ENCODE results near the gene LRRC23.

LRRC23 gene

DNA sequence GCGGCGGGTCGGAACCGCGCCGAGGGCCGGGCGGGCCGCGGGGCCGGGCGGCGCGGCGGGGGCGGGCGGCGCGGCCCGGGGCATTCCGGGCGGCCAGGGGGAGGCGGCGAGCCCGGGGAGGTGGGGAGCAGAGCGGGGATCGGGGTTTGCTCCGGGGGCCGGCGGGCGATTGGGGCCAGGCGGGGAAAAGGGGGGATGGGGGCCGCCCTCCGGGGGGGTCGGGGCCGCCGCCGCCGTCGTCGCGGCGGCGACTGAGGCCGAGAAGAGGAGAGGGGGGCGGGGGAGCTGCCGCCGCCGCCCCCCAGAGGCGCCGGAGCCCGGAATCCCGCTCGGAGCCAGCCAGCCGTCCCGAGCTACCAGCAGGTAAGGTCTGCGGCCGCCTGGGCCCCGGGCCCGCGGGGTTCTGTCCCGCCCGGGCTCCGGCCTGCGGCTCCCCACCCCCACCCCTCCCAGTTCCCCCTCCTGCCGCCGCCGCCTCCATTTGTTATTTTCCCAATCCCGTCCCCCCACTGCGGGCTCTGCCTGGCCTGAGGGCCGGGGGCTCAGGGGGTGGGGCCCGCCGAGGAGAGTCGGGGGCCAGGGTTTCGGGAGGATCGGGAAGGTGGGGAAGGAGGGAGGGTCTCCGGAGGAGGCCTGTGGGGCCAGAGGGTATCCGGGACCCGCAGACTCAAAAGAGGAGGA, 23.5 kb downstream of the LRRC23 start:
- Histone ChIP-seq H3K27ac (ENCODE audit: low read depth, low read length) (peak overlapping the region; percentile 99), H3K4me3 (ENCODE audit: low read length) (peak overlapping the region; percentile 86), H3K4me1 (ENCODE audit: control insufficient read depth, insufficient read depth, low read length) (peaks cover 49% of the 10 kb centered on the region), H3K27me3 (ENCODE audit: control insufficient read depth, insufficient read depth, low read length) (no peaks in the 10 kb centered on the region), H3K9ac (ENCODE audit: low read length) (peak overlapping the region; percentile 80), H3K36me3 (ENCODE audit: control insufficient read depth, insufficient read depth, low read length) (no peaks in the 10 kb centered on the region)

DNA sequence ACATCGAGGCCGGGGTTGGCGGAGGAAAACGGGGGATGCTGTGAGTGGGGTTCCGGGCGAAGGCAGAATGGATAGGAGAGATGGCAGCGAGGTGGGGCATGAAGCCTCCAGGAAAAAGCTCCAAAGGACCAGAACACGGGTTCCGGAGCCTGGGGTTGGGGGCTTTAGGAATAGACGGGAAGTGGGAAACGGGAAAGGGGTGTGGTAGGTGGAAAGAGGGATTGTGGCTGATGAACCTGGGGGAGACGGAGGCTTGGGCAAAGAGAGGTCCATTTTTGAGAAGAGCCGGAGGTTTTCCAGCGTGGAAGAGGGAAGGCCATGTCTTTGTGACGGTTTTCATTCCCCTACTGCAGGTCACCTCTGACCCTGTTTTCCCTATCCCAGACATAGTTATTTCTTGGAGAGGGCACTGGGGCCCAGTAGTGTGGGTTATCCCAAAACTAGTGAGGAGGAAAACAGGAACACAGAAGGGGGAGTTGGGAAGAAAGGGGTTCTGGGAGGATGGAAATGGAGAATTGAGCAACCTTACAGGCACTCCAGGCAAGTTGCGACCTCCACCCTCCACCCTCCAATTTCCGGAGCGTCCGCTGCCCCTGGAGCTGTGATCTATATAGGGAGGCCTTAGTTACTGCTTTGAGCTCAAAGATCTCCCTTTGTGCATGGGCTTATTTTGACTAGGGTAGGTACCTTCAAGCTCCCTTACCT, 24.2 kb downstream of the LRRC23 start:
- H3K36me3 ChIP-seq (ENCODE audit: control insufficient read depth, insufficient read depth, low read length): no peaks in the 10 kb centered on the region
- peak overlapping the region; percentile 80 for H3K9ac ChIP-seq (ENCODE audit: low read length)
- peak overlapping the region; percentile 86 for H3K4me3 ChIP-seq (ENCODE audit: low read length)
- peaks cover 48% of the 10 kb centered on the region for H3K4me1 ChIP-seq (ENCODE audit: control insufficient read depth, insufficient read depth, low read length)
- H3K27ac ChIP-seq (ENCODE audit: low read depth, low read length): peak overlapping the region; percentile 90
- H3K27me3 ChIP-seq (ENCODE audit: control insufficient read depth, insufficient read depth, low read length): no peaks in the 10 kb centered on the region

DNA sequence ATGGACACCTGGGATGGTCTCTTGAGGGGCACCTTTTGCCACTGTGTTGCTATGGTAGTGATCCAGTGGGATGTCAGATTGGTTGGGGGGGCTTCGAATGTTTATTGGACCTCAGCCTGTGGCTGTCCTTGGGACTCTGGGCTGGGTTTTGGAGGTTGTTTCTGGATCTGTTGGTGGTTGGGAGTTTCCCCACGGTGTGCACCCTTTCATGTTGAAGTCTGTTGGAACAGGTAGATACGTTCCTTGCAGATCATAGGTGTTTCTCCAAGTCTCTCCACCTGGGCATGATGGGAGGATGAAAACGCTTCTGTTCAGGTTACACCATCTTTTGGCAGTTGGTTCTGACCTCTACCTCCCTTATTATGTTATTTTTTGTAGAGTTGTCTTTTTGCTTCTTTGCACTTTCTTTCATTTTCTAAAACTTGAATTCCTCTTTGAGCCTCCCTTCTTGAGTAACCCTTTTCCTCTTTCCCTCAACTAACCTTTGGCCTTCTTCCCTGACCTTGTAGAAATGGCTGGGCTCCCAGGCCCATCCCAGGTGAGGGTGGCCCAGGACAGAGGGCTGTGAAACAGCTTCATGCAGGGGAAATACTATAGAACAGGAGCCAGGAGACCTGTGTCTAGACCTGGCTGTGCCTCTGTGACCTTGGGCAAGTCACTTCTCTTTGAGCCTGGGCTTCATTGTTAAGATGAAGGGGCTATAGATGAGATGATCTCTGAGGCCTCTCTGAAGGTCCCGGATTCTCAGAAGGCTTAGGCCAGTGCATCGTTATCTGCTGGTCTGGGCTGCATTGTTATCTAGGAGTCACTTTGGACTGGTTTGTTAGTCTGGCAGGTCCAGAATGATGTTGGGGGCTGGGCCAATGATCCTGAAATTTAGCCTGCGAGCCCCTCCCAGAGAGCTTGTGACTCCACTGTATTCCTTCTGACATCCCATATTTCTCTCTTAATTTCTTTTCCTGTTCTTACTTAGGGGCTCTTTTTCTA, 25.1 kb downstream of the LRRC23 start:
- Histone ChIP-seq H3K4me1 (ENCODE audit: control insufficient read depth, insufficient read depth, low read length) (peaks cover 39% of the 10 kb centered on the region), H3K4me3 (ENCODE audit: low read length) (peak overlapping the region; percentile 86), H3K27me3 (ENCODE audit: control insufficient read depth, insufficient read depth, low read length) (no peaks in the 10 kb centered on the region), H3K36me3 (ENCODE audit: control insufficient read depth, insufficient read depth, low read length) (peaks cover 4% of the 10 kb centered on the region), H3K9ac (ENCODE audit: low read length) (peak overlapping the region; percentile 80), H3K27ac (ENCODE audit: low read depth, low read length) (peak overlapping the region; percentile 90)

DNA sequence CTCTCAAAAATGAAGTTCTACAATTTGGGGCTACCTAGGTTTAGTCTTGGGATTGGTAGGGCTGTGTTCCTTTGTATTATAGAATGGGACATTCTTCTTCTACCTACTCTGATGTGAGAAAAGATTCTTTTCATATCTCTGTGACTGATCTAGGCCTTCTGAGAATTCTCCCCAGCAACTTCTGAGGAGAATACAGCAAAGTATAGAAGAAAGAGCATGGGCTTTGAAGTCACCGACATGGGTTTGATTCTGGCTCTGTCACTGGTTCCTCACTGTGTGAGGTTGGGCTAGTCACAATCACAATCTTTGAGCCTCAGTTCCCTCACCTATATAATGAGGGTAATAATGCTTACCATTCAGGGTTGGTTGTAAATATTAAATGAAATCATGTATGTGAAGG, 28.1 kb downstream of the LRRC23 start:
- Histone ChIP-seq H3K9ac (ENCODE audit: low read length) (no peak overlapping the region), H3K27me3 (ENCODE audit: control insufficient read depth, insufficient read depth, low read length) (no peaks in the 10 kb centered on the region), H3K4me3 (ENCODE audit: low read length) (no peak overlapping the region), H3K4me1 (ENCODE audit: control insufficient read depth, insufficient read depth, low read length) (peaks cover 23% of the 10 kb centered on the region), H3K36me3 (ENCODE audit: control insufficient read depth, insufficient read depth, low read length) (peaks cover 16% of the 10 kb centered on the region), H3K27ac (ENCODE audit: low read depth, low read length) (no peak overlapping the region)

DNA sequence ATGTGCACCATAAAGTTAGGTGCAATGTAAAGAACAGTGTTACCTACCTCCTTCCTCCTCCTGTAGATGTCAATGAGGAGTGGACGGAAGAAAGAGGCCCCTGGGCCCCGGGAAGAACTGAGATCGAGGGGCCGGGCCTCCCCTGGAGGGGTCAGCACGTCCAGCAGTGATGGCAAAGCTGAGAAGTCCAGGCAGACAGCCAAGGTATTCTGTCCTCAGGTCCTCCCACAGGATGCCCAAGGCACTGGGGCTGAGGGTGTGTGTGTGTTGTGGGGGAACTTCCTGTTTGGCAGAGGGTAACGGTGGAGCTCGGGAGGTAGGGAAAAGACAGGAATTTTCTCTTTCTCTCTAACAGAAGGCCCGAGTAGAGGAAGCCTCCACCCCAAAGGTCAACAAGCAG, 29.5 kb downstream of the LRRC23 start:
- Histone ChIP-seq H3K36me3 (ENCODE audit: control insufficient read depth, insufficient read depth, low read length) (peaks cover 18% of the 10 kb centered on the region), H3K4me3 (ENCODE audit: low read length) (no peak overlapping the region), H3K27ac (ENCODE audit: low read depth, low read length) (peak overlapping the region; percentile 4), H3K27me3 (ENCODE audit: control insufficient read depth, insufficient read depth, low read length) (no peaks in the 10 kb centered on the region), H3K9ac (ENCODE audit: low read length) (no peak overlapping the region), H3K4me1 (ENCODE audit: control insufficient read depth, insufficient read depth, low read length) (peaks cover 33% of the 10 kb centered on the region)

DNA sequence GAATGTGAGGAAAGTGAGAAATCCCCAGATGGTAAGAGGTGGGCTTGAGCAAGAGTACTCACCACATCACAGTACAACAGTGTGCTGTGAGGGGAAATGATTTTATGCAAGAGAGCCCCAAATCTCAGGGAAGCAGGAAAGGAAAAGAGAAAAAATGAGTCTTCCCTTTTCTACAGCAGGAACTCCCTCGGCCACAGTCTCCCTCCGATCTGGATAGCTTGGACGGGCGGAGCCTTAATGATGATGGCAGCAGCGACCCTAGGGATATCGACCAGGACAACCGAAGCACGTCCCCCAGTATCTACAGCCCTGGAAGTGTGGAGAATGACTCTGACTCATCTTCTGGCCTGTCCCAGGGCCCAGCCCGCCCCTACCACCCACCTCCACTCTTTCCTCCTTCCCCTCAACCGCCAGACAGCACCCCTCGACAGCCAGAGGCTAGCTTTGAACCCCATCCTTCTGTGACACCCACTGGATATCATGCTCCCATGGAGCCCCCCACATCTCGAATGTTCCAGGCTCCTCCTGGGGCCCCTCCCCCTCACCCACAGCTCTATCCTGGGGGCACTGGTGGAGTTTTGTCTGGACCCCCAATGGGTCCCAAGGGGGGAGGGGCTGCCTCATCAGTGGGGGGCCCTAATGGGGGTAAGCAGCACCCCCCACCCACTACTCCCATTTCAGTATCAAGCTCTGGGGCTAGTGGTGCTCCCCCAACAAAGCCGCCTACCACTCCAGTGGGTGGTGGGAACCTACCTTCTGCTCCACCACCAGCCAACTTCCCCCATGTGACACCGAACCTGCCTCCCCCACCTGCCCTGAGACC, 31.0 kb downstream of the LRRC23 start:
- H3K27me3 ChIP-seq (ENCODE audit: control insufficient read depth, insufficient read depth, low read length): no peaks in the 10 kb centered on the region
- H3K4me1 ChIP-seq (ENCODE audit: control insufficient read depth, insufficient read depth, low read length): peaks cover 25% of the 10 kb centered on the region
- H3K4me3 ChIP-seq (ENCODE audit: low read length): no peak overlapping the region
- no peak overlapping the region for H3K9ac ChIP-seq (ENCODE audit: low read length)
- H3K27ac ChIP-seq (ENCODE audit: low read depth, low read length): no peak overlapping the region
- H3K36me3 ChIP-seq (ENCODE audit: control insufficient read depth, insufficient read depth, low read length): peaks cover 22% of the 10 kb centered on the region

DNA sequence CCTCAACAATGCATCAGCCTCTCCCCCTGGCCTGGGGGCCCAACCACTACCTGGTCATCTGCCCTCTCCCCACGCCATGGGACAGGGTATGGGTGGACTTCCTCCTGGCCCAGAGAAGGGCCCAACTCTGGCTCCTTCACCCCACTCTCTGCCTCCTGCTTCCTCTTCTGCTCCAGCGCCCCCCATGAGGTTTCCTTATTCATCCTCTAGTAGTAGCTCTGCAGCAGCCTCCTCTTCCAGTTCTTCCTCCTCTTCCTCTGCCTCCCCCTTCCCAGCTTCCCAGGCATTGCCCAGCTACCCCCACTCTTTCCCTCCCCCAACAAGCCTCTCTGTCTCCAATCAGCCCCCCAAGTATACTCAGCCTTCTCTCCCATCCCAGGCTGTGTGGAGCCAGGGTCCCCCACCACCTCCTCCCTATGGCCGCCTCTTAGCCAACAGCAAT, 31.6 kb downstream of the LRRC23 start:
- no peak overlapping the region for H3K9ac ChIP-seq (ENCODE audit: low read length)
- H3K27ac ChIP-seq (ENCODE audit: low read depth, low read length): no peak overlapping the region
- H3K4me1 ChIP-seq (ENCODE audit: control insufficient read depth, insufficient read depth, low read length): peaks cover 20% of the 10 kb centered on the region
- peaks cover 28% of the 10 kb centered on the region for H3K36me3 ChIP-seq (ENCODE audit: control insufficient read depth, insufficient read depth, low read length)
- H3K27me3 ChIP-seq (ENCODE audit: control insufficient read depth, insufficient read depth, low read length): no peaks in the 10 kb centered on the region
- H3K4me3 ChIP-seq (ENCODE audit: low read length): no peak overlapping the region

DNA sequence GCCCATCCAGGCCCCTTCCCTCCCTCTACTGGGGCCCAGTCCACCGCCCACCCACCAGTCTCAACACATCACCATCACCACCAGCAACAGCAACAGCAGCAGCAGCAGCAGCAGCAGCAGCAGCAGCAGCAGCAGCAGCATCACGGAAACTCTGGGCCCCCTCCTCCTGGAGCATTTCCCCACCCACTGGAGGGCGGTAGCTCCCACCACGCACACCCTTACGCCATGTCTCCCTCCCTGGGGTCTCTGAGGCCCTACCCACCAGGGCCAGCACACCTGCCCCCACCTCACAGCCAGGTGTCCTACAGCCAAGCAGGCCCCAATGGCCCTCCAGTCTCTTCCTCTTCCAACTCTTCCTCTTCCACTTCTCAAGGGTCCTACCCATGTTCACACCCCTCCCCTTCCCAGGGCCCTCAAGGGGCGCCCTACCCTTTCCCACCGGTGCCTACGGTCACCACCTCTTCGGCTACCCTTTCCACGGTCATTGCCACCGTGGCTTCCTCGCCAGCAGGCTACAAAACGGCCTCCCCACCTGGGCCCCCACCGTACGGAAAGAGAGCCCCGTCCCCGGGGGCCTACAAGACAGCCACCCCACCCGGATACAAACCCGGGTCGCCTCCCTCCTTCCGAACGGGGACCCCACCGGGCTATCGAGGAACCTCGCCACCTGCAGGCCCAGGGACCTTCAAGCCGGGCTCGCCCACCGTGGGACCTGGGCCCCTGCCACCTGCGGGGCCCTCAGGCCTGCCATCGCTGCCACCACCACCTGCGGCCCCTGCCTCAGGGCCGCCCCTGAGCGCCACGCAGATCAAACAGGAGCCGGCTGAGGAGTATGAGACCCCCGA, 32.2 kb downstream of the LRRC23 start:
- Histone ChIP-seq H3K36me3 (ENCODE audit: control insufficient read depth, insufficient read depth, low read length) (peaks cover 32% of the 10 kb centered on the region), H3K4me1 (ENCODE audit: control insufficient read depth, insufficient read depth, low read length) (peaks cover 20% of the 10 kb centered on the region), H3K27ac (ENCODE audit: low read depth, low read length) (peak overlapping the region; percentile 96), H3K4me3 (ENCODE audit: low read length) (peak overlapping the region; percentile 78), H3K9ac (ENCODE audit: low read length) (peak overlapping the region; percentile 49), H3K27me3 (ENCODE audit: control insufficient read depth, insufficient read depth, low read length) (no peaks in the 10 kb centered on the region)

DNA sequence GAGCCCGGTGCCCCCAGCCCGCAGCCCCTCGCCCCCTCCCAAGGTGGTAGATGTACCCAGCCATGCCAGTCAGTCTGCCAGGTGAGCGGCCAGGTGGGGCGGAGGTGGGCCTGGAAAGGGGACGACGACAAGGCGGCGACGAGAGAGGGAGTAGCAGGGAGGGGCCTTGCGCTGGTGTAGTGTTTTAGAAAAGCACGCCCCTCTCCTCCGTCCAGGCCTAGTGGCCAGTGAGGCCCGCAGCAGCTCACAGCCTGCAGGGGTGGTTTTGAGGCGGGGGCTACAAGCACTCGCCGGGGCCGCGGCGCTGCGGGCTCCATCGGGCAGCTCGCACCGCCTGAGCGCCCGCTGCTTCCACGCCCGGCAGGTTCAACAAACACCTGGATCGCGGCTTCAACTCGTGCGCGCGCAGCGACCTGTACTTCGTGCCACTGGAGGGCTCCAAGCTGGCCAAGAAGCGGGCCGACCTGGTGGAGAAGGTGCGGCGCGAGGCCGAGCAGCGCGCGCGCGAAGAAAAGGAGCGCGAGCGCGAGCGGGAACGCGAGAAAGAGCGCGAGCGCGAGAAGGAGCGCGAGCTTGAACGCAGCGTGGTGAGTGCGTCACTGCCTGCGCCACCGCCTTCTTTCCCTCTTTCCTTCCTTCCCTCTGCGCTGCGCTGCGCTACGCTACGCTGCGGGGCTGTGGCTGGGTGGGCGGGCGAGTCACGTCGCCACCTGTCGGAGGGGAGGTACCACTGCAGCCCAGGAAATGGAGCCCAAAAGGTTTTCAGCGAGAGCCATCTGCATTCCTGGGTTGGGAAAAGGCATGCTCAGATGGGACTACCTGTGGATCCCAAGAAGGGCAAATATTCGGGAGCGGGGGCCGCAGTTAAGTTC, 33.1 kb downstream of the LRRC23 start:
- peak overlapping the region; percentile 60 for H3K9ac ChIP-seq (ENCODE audit: low read length)
- H3K36me3 ChIP-seq (ENCODE audit: control insufficient read depth, insufficient read depth, low read length): peaks cover 32% of the 10 kb centered on the region
- H3K4me1 ChIP-seq (ENCODE audit: control insufficient read depth, insufficient read depth, low read length): peaks cover 17% of the 10 kb centered on the region

DNA sequence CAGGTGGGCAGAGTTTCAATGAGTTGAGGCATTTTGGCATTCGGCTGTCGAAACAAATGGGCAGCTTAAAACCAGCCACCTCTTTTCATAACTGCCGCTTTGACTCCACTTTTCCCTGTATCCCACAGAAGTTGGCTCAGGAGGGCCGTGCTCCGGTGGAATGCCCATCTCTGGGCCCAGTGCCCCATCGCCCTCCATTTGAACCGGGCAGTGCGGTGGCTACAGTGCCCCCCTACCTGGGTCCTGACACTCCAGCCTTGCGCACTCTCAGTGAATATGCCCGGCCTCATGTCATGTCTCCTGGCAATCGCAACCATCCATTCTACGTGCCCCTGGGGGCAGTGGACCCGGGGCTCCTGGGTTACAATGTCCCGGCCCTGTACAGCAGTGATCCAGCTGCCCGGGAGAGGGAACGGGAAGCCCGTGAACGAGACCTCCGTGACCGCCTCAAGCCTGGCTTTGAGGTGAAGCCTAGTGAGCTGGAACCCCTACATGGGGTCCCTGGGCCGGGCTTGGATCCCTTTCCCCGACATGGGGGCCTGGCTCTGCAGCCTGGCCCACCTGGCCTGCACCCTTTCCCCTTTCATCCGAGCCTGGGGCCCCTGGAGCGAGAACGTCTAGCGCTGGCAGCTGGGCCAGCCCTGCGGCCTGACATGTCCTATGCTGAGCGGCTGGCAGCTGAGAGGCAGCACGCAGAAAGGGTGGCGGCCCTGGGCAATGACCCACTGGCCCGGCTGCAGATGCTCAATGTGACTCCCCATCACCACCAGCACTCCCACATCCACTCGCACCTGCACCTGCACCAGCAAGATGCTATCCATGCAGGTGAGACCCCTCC, 34.0 kb downstream of the LRRC23 start:
- Histone ChIP-seq H3K27me3 (ENCODE audit: control insufficient read depth, insufficient read depth, low read length) (no peaks in the 10 kb centered on the region), H3K9ac (ENCODE audit: low read length) (peak overlapping the region; percentile 4), H3K4me1 (ENCODE audit: control insufficient read depth, insufficient read depth, low read length) (peaks cover 20% of the 10 kb centered on the region), H3K4me3 (ENCODE audit: low read length) (peak overlapping the region; percentile 7), H3K27ac (ENCODE audit: low read depth, low read length) (peak overlapping the region; percentile 56), H3K36me3 (ENCODE audit: control insufficient read depth, insufficient read depth, low read length) (peaks cover 32% of the 10 kb centered on the region)

More for the DNA sequence above, 33.1 kb downstream of the LRRC23 start:
- H3K27me3 ChIP-seq (ENCODE audit: control insufficient read depth, insufficient read depth, low read length): no peaks in the 10 kb centered on the region
- H3K4me3 ChIP-seq (ENCODE audit: low read length): peak overlapping the region; percentile 78
- H3K27ac ChIP-seq (ENCODE audit: low read depth, low read length): peak overlapping the region; percentile 96

All from rectal smooth muscle tissue (tissue), 1 donor.